Activated T-cell treated with anti-CD3 and anti-CD28 coated beads, Interleukin-2, amount 50 U/mL, for 24 hours (primary cell): ENCODE results near the gene ABAT.

Experiments
- DNase-seq: peaks from one replicate; pipeline ENCODE4 v3.0.0-alpha.2; 2020
- H3K27ac Mint-ChIP-seq: 2 replicates; pipeline ENCODE4 v1.8.0; 2020; ENCODE audit warnings: mild to moderate bottlenecking, mixed read lengths
- H3K27me3 Mint-ChIP-seq: 2 replicates; pipeline ENCODE4 v1.8.0; 2020; ENCODE audit warnings: mixed read lengths
- H3K36me3 Mint-ChIP-seq: 2 replicates; pipeline ENCODE4 v1.8.0; 2020; ENCODE audit warnings: low read depth, mixed read lengths
- H3K4me1 Mint-ChIP-seq: 2 replicates; pipeline ENCODE4 v1.8.0; 2020; ENCODE audit warnings: low read depth, mixed read lengths
- H3K4me3 Mint-ChIP-seq: 2 replicates; pipeline ENCODE4 v1.8.0; 2020; ENCODE audit warnings: mild to moderate bottlenecking, moderate library complexity, mixed read lengths
- H3K9me3 Mint-ChIP-seq: 2 replicates; pipeline ENCODE4 v1.8.0; 2020; ENCODE audit warnings: mixed read lengths

ABAT gene

DNA sequence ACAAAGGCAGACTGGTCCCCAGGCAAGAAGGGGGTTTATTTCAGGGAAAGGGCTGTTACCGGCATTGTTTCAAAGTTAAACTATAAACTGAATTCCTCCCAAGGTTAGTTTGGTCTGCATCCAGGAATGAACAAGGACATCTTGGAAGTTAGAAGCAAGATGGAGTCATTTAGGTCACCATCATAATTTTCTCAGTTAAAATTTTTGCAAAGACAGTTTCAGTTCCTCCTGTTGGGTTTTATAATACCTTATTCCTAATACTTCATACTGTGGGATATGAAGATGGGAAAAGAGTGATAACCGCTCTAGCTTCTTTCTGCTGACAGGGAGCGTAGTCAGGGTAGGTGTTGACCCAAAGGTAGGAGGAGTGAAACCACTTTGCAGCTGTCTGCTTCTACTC is 148.0 kb downstream of the ABAT start:
- Mint-ChIP-seq H3K4me3 (no peak overlapping the region), H3K9me3 (no peaks in the 10 kb centered on the region), H3K4me1 (peaks cover 5% of the 10 kb centered on the region), H3K27ac (no peak overlapping the region), H3K27me3 (no peaks in the 10 kb centered on the region), H3K36me3 (peaks cover 95% of the 10 kb centered on the region)
- no peak for DNase-seq

DNA sequence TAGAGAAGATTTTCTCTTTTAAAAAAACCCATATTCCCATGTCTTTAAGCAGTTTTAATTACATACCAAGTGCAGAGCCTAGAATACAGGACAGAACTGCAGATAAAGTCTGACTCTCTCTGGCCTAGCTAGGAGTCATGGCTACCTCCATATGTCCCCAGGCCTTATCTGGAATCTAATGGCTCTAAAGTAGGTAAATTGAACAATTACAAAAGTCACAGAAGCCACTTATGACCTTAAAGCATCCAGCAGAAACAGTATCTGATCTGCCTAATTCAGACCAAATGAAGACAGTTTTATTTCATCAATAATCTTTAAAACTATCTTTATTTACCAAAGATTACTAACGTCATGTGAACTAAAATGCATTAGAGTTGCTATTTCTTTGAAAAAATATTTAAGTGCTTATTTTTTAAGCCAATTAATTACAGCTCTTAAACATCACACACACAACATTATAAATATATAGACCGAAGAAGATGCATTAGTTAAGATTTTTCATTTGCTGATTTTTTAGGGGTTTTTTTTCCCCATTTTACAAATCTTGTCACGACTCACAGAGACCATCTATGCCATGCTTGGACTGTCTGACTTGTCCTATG is 152.0 kb downstream of the ABAT start:
- no peaks in the 10 kb centered on the region for H3K27me3 Mint-ChIP-seq
- no peaks in the 10 kb centered on the region for H3K9me3 Mint-ChIP-seq
- H3K36me3 Mint-ChIP-seq, result peaks cover 91% of the 10 kb centered on the region
- H3K27ac Mint-ChIP-seq, result no peak overlapping the region
- no peak for DNase-seq
- peaks cover 7% of the 10 kb centered on the region for H3K4me1 Mint-ChIP-seq
- H3K4me3 Mint-ChIP-seq, result no peak overlapping the region

DNA sequence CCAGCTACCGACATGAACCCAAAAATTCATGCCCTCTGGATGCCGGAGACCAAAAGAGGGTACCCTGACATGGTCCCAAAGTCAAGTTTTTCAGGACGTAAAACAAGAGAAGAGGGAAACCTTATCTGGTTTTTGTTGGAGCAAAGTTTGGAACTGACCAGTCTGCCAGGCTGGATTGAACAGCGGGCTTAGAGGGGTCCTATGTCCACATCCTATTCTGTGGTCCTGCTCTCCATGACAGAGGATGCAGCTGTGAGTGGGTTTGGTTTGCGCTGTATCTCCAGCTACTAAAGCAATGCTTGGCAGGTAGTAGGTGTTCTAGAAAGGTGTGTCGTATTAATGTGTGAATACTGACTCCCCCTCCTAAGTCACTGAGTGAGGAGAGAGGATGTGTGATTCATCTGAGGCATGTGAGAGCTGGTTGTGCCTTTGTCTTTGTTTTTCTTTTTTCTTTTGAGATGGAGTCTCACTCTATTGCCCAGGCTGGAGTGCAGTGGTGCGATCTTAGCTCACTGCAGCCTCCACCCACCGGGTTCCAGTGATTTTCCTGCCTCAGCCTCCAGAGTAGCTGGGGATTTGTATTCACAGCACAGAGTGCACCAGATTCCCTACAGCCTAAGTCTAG is 154.2 kb downstream of the ABAT start:
- H3K9me3 Mint-ChIP-seq, result no peaks in the 10 kb centered on the region
- no peak overlapping the region for H3K27ac Mint-ChIP-seq
- no peaks in the 10 kb centered on the region for H3K27me3 Mint-ChIP-seq
- H3K36me3 Mint-ChIP-seq, result peaks cover 89% of the 10 kb centered on the region
- DNase-seq, result no peak
- H3K4me1 Mint-ChIP-seq, result peaks cover 22% of the 10 kb centered on the region
- no peak overlapping the region for H3K4me3 Mint-ChIP-seq

DNA sequence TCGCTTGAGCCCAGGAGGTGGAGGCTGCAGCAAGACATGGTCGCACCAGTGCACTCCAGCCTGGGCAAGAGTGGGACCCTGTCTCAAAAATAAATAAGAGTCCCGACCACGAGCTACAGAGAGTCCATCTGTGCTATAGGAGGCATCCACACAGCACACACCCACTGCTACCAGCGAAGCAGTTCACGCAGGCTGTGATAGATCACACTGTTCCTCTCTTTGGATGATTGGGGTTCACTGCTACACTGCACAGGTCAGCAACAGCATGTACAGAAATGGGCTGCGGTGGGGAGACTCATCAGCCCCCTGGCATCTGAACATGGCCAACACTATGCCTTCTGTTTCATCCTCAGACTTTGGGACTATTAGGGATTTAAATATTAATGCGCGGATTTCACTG is 157.0 kb downstream of the ABAT start:
- no peak for DNase-seq
- no peak overlapping the region for H3K27ac Mint-ChIP-seq
- H3K9me3 Mint-ChIP-seq, result no peaks in the 10 kb centered on the region
- no peaks in the 10 kb centered on the region for H3K27me3 Mint-ChIP-seq
- H3K4me3 Mint-ChIP-seq, result no peak overlapping the region
- H3K36me3 Mint-ChIP-seq, result peaks cover 66% of the 10 kb centered on the region
- H3K4me1 Mint-ChIP-seq, result peaks cover 22% of the 10 kb centered on the region

DNA sequence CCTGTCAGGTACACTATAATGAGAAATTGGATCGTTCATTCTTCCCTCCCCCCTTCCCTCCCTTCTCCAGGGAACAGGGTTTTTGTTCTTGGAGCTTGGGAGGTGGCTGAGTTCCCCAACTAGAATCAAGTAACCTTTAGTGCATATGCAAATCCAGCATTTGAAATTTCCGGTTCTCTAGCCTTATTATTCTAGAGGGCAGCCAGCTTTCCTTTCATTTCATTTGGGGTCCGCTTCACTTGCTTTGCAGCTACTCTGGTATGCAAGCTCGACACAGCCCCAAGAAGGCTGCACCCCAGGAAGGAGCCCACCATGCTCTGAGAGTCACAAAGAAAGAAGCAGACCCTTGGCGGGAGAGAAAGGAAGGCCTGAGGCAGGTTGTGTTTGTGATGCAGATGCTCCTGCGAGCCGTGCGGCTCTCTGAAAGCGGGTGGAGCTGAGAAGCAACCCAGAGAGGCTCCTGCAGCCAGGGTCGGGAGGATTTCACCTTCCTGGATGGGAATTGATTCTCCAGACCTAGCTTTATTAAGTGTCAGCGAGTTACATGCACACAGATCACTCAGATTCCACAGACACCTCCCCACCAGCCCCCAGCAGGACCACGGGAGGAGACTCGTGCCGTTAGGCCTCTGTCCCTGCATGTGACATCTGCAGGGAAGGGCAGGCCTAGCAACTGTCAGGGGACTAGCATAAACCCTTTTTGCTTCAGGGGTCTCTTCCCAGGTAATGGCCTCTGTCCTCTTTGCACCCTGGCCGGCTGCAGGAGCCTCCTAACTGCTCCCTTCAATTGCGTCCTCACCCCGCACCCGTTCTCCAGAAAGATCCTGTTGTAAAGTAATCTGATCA is 157.7 kb downstream of the ABAT start:
- Mint-ChIP-seq H3K36me3 (peaks cover 60% of the 10 kb centered on the region), H3K27me3 (no peaks in the 10 kb centered on the region), H3K27ac (peak overlapping the region; percentile 37), H3K4me1 (peaks cover 22% of the 10 kb centered on the region), H3K4me3 (no peak overlapping the region), H3K9me3 (no peaks in the 10 kb centered on the region)
- no peak for DNase-seq

DNA sequence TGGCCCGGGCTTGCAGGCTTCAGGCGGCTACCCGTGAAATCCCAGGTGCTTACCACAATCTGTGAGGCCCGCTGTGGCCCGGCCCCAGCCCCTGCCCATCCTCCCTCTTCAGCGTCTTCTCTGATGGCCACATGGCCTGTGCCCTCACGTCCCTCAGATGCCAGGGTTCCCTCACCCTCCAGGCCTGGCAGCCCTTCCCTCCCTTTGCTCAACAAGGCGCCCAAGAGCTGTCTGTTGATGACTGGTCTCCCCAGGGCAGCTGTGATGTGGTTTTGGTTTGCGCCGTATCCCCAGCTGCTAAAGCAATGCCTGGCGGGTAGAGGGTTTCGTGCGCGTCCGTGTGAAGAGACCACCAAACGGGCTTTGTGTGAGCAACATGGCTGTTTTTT is 158.3 kb downstream of the ABAT start:
- Mint-ChIP-seq H3K4me3 (no peak overlapping the region), H3K27ac (peak overlapping the region; percentile 37)

More for the DNA sequence above, 158.3 kb downstream of the ABAT start:
- no peaks in the 10 kb centered on the region for H3K27me3 Mint-ChIP-seq
- H3K36me3 Mint-ChIP-seq, result peaks cover 59% of the 10 kb centered on the region
- no peaks in the 10 kb centered on the region for H3K9me3 Mint-ChIP-seq
- DNase-seq, result no peak
- H3K4me1 Mint-ChIP-seq, result peaks cover 22% of the 10 kb centered on the region
